Chondrocyte (in vitro differentiated cells): Measurements from ENCODE around the gene OR5B17. TPM values are rescaled to one million over a fixed set of nuclear protein-coding genes. Genes with fewer than 3 reads are reported as not detected.
"Not testable (repeated sequence)": the region's sequence is repeated elsewhere in the genome, so short reads cannot be mapped to it uniquely, and the experiment has no call there.

Source experiments
- DNase-seq: peaks from one replicate; pipeline ENCODE4 v3.0.0; 2021; ENCODE audit warnings: mixed read lengths, low spot score
- H3K27ac Mint-ChIP-seq: one replicate; pipeline ENCODE4 v1.8.0; 2021; ENCODE audit warnings: mild to moderate bottlenecking, moderate library complexity, mixed read lengths; ENCODE audit not compliant: unreplicated experiment
- H3K27me3 Mint-ChIP-seq: 2 replicates; pipeline ENCODE4 v1.8.0; 2021; ENCODE audit warnings: low read depth, mixed read lengths
- H3K36me3 Mint-ChIP-seq: 2 replicates; pipeline ENCODE4 v1.8.0; 2021; ENCODE audit warnings: low read depth, mixed read lengths
- H3K4me1 Mint-ChIP-seq: 2 replicates; pipeline ENCODE4 v1.8.0; 2021; ENCODE audit warnings: low read depth, mild to moderate bottlenecking, mixed read lengths
- H3K4me3 Mint-ChIP-seq: one replicate; pipeline ENCODE4 v1.8.0; 2021; ENCODE audit warnings: mild to moderate bottlenecking, moderate library complexity, mixed read lengths; ENCODE audit not compliant: unreplicated experiment
- H3K9me3 Mint-ChIP-seq: 2 replicates; pipeline ENCODE4 v1.8.0; 2021; ENCODE audit warnings: low read depth, mixed read lengths
- long read RNA-seq: library from polyadenylated mRNA; stranded (forward); transcript quantifications from one replicate; pipeline ENCODE4 v2.0.0, GENCODE V29; 2021
- total RNA-seq: library from RNA; stranded (reverse); gene quantifications from 3 replicates; pipeline ENCODE4 v1.2.1, GENCODE V29; 2021
- TF ChIP-seq, protein P1 (sequence below): fragments of 200-600 bp; sonication (generic); IDR thresholded peaks from 2 replicates; pipeline ENCODE4 v1.5.0; 2021; ENCODE audit warnings: antibody characterized with exemption, mild to moderate bottlenecking, moderate library complexity

Gene OR5B17
- not detected in 3 replicates for total RNA-seq
- long read RNA-seq, result 0 reads

DNA sequence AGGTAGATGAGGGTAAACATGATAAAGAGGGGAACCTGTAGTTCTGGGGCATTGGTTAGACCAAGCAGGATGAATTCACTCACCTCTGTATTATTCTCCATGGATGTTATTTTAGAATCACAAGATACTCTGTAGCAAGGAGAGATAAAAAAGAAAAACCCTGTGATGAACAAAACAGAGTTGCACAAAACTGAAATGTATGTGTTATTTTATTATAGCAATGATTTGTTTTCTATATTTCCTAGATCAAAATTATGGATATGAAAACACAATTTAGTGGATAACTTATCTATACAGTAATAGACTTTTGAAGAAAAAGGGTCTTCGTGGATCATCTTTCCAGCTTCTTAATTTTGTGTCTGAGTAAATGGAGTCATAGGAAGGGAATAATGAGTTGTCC, at the start of gene OR5B17:
TSS of gene OR5B17 (minus strand) at position 101 of the 400 bp plus-strand sequence. CDS start at position 101, 0 bp downstream.
- DNase-seq, result no peak
- peaks cover 26% of the 10 kb centered on the region for H3K27me3 Mint-ChIP-seq

DNA sequence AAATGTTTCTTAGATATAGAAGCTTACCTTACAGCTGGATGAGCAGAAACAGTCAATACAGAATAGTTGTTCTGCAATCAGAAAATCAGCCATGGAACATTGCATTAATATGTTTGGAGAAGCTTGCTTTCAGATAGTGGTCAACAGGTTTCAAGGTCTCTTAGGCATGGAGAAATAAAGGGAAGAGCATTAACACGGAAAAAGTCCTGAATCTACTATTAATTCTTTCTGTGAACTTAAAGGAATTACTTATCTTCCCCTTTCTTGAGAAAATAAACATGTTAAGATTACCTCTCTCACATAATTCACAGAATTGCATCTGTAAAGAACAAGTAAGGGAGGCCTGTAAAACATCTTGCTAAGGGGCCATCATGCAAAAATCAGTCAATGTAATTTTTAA, 47.9 kb upstream of the OR5B17 start, which contains the start of gene OR5B3:
TSS of gene OR5B3 (minus strand) at position 101 of the 400 bp plus-strand sequence. CDS start 3,465 bp downstream, outside the sequence.
- H3K4me1 Mint-ChIP-seq, result no peaks in the 10 kb centered on the region
- peaks cover 37% of the 10 kb centered on the region for H3K9me3 Mint-ChIP-seq
- no peak within 1 kb of the TSS for H3K4me3 Mint-ChIP-seq
- H3K27ac Mint-ChIP-seq, result no peak within 1 kb of the TSS
- TF ChIP-seq, protein P1, sequence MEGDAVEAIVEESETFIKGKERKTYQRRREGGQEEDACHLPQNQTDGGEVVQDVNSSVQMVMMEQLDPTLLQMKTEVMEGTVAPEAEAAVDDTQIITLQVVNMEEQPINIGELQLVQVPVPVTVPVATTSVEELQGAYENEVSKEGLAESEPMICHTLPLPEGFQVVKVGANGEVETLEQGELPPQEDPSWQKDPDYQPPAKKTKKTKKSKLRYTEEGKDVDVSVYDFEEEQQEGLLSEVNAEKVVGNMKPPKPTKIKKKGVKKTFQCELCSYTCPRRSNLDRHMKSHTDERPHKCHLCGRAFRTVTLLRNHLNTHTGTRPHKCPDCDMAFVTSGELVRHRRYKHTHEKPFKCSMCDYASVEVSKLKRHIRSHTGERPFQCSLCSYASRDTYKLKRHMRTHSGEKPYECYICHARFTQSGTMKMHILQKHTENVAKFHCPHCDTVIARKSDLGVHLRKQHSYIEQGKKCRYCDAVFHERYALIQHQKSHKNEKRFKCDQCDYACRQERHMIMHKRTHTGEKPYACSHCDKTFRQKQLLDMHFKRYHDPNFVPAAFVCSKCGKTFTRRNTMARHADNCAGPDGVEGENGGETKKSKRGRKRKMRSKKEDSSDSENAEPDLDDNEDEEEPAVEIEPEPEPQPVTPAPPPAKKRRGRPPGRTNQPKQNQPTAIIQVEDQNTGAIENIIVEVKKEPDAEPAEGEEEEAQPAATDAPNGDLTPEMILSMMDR, result no peak
- no peak for DNase-seq
- peaks cover 8% of the 10 kb centered on the region for H3K27me3 Mint-ChIP-seq
- H3K36me3 Mint-ChIP-seq, result peaks cover 8% of the 10 kb centered on the region

More for the DNA sequence above, at the start of gene OR5B17:
- Mint-ChIP-seq H3K4me1 (peaks cover 5% of the 10 kb centered on the region), H3K36me3 (no peaks in the 10 kb centered on the region), H3K9me3 (no peaks in the 10 kb centered on the region), H3K27ac (no peak within 1 kb of the TSS), H3K4me3 (no peak within 1 kb of the TSS)
- TF ChIP-seq, protein P1, result no peak

- H3K9me3 Mint-ChIP-seq, result peaks cover 17% of the 10 kb centered on the region
- not testable (repeated sequence) for H3K4me3 Mint-ChIP-seq
Observed at GRCh38 chr11:58399622-58400021, 40.8 kb upstream of the OR5B17 start.

GRCh38 chr11:58395581-58395980, 36.7 kb upstream of the OR5B17 start:
- no peak for DNase-seq
- peaks cover 3% of the 10 kb centered on the region for H3K36me3 Mint-ChIP-seq
- peaks cover 21% of the 10 kb centered on the region for H3K9me3 Mint-ChIP-seq
- H3K4me1 Mint-ChIP-seq, result peaks cover 44% of the 10 kb centered on the region
- TF ChIP-seq, protein P1, result no peak
- H3K4me3 Mint-ChIP-seq, result no peak overlapping the region
- H3K27me3 Mint-ChIP-seq, result peaks cover 1% of the 10 kb centered on the region
- H3K27ac Mint-ChIP-seq, result peak overlapping the region; percentile 68

More at GRCh38 chr11:58399622-58400021, 40.8 kb upstream of the OR5B17 start:
- DNase-seq, H3K27ac Mint-ChIP-seq, H3K36me3 Mint-ChIP-seq, H3K27me3 Mint-ChIP-seq: not testable (repeated sequence)
- peaks cover 18% of the 10 kb centered on the region for H3K4me1 Mint-ChIP-seq

DNA sequence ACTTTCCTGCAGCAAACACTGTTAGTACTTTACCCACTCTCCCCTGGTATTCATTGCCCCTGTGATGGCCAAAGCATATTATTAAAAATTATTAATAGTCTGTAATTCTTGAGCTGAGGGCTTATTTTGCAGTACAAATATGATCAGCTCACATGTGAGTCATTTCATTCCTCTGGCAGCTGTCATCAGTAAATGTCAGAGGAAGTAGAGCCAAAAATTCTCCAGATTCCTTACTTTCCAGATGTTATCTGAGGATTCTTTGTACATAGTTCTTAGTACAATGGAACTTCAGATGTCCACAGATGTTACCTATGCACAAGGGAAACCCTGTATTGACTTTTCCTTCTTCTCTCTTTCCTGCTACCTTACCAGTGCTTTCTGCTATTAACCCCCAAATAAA, 35.3 kb upstream of the OR5B17 start:
- TF ChIP-seq, protein P1, result no peak
- Mint-ChIP-seq H3K9me3 (peaks cover 21% of the 10 kb centered on the region), H3K36me3 (peaks cover 3% of the 10 kb centered on the region), H3K27me3 (no peaks in the 10 kb centered on the region), H3K27ac (peak overlapping the region; percentile 24), H3K4me3 (no peak overlapping the region), H3K4me1 (peaks cover 44% of the 10 kb centered on the region)
- no peak for DNase-seq

- Mint-ChIP-seq H3K27ac (no peak overlapping the region), H3K4me3 (no peak overlapping the region), H3K36me3 (peaks cover 3% of the 10 kb centered on the region), H3K9me3 (peaks cover 21% of the 10 kb centered on the region), H3K27me3 (no peaks in the 10 kb centered on the region), H3K4me1 (peaks cover 39% of the 10 kb centered on the region)
- no peak for DNase-seq
- TF ChIP-seq, protein P1, result no peak
Observed at GRCh38 chr11:58392746-58393145, 33.9 kb upstream of the OR5B17 start.
